Kidney (tissue), 14 donors: ENCODE data around the gene MBNL1. TPM values are rescaled to one million over a fixed set of nuclear protein-coding genes. Genes with fewer than 3 reads are reported as not detected.

Experiments used
- DNase-seq, 5 donors: peaks; one replicate each; pipeline ENCODE4 v3.0.0-alpha.2; 2013 to 2020
- FAIRE-seq: peaks from 2 replicates; lab custom pipeline; 2012; peaks lifted over from hg19 to GRCh38; lab: Jason Lieb, UNC
- H3K27ac ChIP-seq, 2 donors: one replicate each; pipeline ENCODE4 v1.7.0; 2013; ENCODE audit warnings: low read depth in 2 of 2, low read length in 2 of 2, inconsistent platforms in 1 of 2
- H3K27me3 ChIP-seq: one replicate; pipeline ENCODE4 v1.7.1; 2013; ENCODE audit warnings: low read length, inconsistent platforms; ENCODE audit not compliant: control insufficient read depth, insufficient read depth
- H3K36me3 ChIP-seq, 3 donors: one replicate each; pipeline versions ENCODE4 v1.7.0 to v1.7.1; 2013; ENCODE audit warnings: low read length in 3 of 3, control low read depth in 1 of 3, inconsistent platforms in 1 of 3; ENCODE audit not compliant: insufficient read depth in 3 of 3, control insufficient read depth in 2 of 3
- H3K4me1 ChIP-seq, 3 donors: one replicate each; pipeline versions ENCODE4 v1.7.0 to v1.7.1; 2013; ENCODE audit warnings: low read length in 3 of 3, inconsistent platforms in 1 of 3, low read depth in 1 of 3; ENCODE audit not compliant: control insufficient read depth in 2 of 3, insufficient read depth in 2 of 3
- H3K4me3 ChIP-seq, 3 donors: one replicate each; pipeline versions ENCODE4 v1.7.0 to v1.8.1; 2013; ENCODE audit warnings: low read length in 3 of 3, control low read depth in 1 of 3, inconsistent platforms in 1 of 3
- H3K9ac ChIP-seq, 3 donors: one replicate each; pipeline versions ENCODE4 v1.7.0 to v1.7.1; 2013; ENCODE audit warnings: low read length in 3 of 3, control low read depth in 1 of 3, inconsistent platforms in 1 of 3
- H3K9me3 ChIP-seq, 3 donors: one replicate each; pipeline versions ENCODE4 v1.7.0 to v1.7.1; 2013; ENCODE audit warnings: low read length in 3 of 3, control low read depth in 1 of 3, inconsistent platforms in 1 of 3; ENCODE audit not compliant: control insufficient read depth in 2 of 3, insufficient read depth in 1 of 3
- intact Hi-C: fragments of 100-400 bp; cut with DNase I; formaldehyde crosslinking; loops from one replicate; pipeline ENCODE4 v1.11.1; 2022
- polyA plus RNA-seq: library from polyadenylated mRNA; stranded (reverse); fragments of 350-450 nt; fragmentation: Illumina TruSeq; extraction: RNeasy Lipid Tissue Mini Kit (QIAGEN cat#74804); gene quantifications from one replicate; pipeline ENCODE4 v1.2.3, GENCODE V29; 2014; ENCODE audit warnings: low read depth, low replicate concordance; ENCODE audit not compliant: insufficient read depth
- total RNA-seq: library from RNA; stranded (reverse); fragmentation: NEBNext Ultra II Directional; extraction: Animal tissue kit (Norgen Biotek cat#: 25700); gene quantifications from one replicate; pipeline ENCODE4 v1.2.1, GENCODE V29; 2021
- TF ChIP-seq, protein P1 (sequence below): IDR thresholded peaks from 3 replicates; pipeline ENCODE4 v1.5.1; 2012; ENCODE audit warnings: mild to moderate bottlenecking, moderate library complexity, borderline replicate concordance; ENCODE audit not compliant: insufficient read depth; ENCODE audit errors: extremely low read depth
- donor health status: control.
- donor health status: control.
- donor health status: control.
- donor health status: control.
- donor health status: control.
- donor health status: DM: yes; HTN: yes; CAD: no.
- donor health status: Normal renal cell carcinoma (clear cell type).

Gene MBNL1
- total and polyA plus RNA-seq, 2 donors from 2014 or later, result 22.0 to 167 TPM

DNA sequence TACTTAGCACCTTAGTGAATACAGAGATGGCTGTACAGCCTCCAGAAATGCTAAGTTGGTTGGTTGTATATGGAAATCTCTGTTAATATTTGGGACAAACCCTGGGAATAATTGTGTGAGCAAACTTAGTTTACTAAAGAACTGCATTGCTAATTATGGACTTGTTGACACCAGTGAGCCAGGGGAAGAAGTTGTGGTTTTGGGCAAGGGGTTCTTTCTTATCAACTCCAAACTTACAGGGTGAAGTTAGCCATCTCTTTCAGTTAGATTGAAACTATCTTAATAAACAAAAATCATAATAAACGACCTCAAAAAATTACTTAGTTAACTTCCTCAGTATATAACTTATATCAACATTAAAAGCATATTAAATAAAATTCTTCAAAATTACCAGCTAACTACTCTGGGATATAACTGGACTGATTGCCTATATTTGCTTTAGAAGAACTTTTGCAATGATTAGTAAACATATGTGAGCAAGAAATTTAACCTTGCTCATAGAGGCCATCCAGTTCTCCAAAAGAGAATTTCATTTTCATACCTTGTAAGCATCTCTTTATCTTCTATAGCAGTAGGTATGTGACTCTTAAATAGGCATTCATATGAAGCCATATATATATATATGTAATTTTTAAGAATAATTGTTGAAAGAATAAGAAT lies 24.7 kb downstream of the MBNL1 start:
- Histone ChIP-seq H3K36me3 (no peaks in the 10 kb centered on the region), H3K27ac (no peak overlapping the region), H3K4me3 (no peak overlapping the region), H3K4me1 (peaks cover 0 to 11% (median 6%) of the 10 kb centered on the region in 3 donors), H3K9ac (no peak overlapping the region), H3K9me3 (no peaks in the 10 kb centered on the region), H3K27me3 (no peaks in the 10 kb centered on the region)
- TF ChIP-seq, protein P1, sequence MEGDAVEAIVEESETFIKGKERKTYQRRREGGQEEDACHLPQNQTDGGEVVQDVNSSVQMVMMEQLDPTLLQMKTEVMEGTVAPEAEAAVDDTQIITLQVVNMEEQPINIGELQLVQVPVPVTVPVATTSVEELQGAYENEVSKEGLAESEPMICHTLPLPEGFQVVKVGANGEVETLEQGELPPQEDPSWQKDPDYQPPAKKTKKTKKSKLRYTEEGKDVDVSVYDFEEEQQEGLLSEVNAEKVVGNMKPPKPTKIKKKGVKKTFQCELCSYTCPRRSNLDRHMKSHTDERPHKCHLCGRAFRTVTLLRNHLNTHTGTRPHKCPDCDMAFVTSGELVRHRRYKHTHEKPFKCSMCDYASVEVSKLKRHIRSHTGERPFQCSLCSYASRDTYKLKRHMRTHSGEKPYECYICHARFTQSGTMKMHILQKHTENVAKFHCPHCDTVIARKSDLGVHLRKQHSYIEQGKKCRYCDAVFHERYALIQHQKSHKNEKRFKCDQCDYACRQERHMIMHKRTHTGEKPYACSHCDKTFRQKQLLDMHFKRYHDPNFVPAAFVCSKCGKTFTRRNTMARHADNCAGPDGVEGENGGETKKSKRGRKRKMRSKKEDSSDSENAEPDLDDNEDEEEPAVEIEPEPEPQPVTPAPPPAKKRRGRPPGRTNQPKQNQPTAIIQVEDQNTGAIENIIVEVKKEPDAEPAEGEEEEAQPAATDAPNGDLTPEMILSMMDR, result no peak
- FAIRE-seq (no peak), DNase-seq (no peak)
- intact Hi-C loops, result no loop called here

DNA sequence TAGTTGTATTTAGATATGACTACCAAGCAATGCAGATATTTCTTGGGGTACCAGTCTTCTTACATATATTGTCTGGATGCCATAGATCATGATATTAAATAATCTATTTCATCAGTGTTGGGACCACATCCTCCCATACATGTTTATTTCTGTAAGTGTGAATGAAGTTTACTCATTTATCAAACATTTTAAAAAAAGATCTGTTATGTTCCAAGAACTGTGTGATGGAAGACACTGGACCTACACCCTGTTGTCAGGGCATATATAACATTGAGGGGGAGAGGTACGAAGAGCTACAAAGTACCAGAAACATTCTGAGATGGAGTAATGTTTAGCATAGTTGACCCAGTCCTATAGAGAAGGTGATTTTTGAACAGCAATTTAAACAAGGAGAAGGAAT lies 26.6 kb downstream of the MBNL1 start:
- DNase-seq, result no peak
- Histone ChIP-seq H3K9ac (no peak overlapping the region), H3K27me3 (no peaks in the 10 kb centered on the region), H3K36me3 (no peaks in the 10 kb centered on the region), H3K4me1 (peaks cover 4 to 14% (median 5%) of the 10 kb centered on the region in 3 donors), H3K4me3 (no peak overlapping the region), H3K27ac (no peak overlapping the region), H3K9me3 (no peaks in the 10 kb centered on the region)
- intact Hi-C loops, result no loop called here
- FAIRE-seq, result no peak
- TF ChIP-seq, protein P1, result no peak

DNA sequence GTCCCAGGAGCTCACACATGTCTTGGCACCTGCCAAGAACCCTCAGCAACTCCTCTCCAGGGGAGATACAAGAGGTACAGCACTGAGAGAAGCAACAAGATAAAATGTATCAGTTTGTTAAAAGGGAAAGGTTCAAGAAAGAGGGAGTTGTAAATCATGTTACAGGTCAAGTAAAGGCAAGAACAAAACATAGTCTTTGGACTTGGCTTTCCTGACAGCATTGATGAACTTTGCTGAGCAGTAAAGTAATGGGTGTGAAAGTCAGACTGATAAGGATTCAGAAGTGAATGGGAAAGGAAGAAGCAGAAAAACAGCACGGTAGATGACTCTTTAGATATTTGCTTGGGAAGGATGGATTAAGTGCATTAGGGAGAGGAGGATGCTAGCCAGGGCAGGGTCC lies 27.1 kb downstream of the MBNL1 start:
- DNase-seq, result no peak
- Histone ChIP-seq H3K9ac (no peak overlapping the region), H3K4me3 (no peak overlapping the region), H3K27ac (no peak overlapping the region), H3K36me3 (no peaks in the 10 kb centered on the region), H3K9me3 (no peaks in the 10 kb centered on the region), H3K4me1 (peaks cover 4 to 14% (median 5%) of the 10 kb centered on the region in 3 donors), H3K27me3 (no peaks in the 10 kb centered on the region)
- no peak for FAIRE-seq
- intact Hi-C loops, result no loop called here
- TF ChIP-seq, protein P1, result no peak
